Measurements from ENCODE around the gene DEDD2. TPM values are rescaled to one million over a fixed set of nuclear protein-coding genes. Genes with fewer than 3 reads are reported as not detected.

The DEDD2 gene
- total RNA-seq, 4 donors from 2014 or later: 33.9 to 56.2 (median 40.3) TPM

GRCh38 chr19:42242069-42242511, 24.6 kb upstream of the DEDD2 start:
- WGBS, 2 donors: 0% methylated on average over 13 to 17 of the region's 49 CpGs
- Histone ChIP-seq H3K4me1 (peaks cover 0 to 64% (median 45%) of the 10 kb centered on the region in 4 donors), H3K4me3 (peak overlapping the region; percentile 44 to 87 (median 72)), H3K27me3 (no peaks in the 10 kb centered on the region), H3K27ac (peak overlapping the region; percentile 44 to 100 (median 86)), H3K9me3 (no peaks in the 10 kb centered on the region), H3K36me3 (peaks cover 0 to 19% (median 0%) of the 10 kb centered on the region in 3 donors)
- no peak for DNase-seq (ENCODE audit: low spot score in 2 of 2)
- no peak for TF ChIP-seq CTCF (IDR thresholded peaks at IDR 0.05)
- peak in 1 of 2 donors; percentile 67 for TF ChIP-seq POLR2A (IDR thresholded peaks at IDR 0.05)
- TF ChIP-seq EP300 (IDR thresholded peaks at IDR 0.05): no peak

GRCh38 chr19:42241279-42241678, 23.8 kb upstream of the DEDD2 start:
- 93 to 99% methylated on average over 3 of the region's 3 CpGs for WGBS, 2 donors
- H3K36me3 ChIP-seq: peaks cover 0 to 27% (median 2%) of the 10 kb centered on the region in 3 donors
- peak overlapping the region in 2 of 4 donors; percentile 93 to 100 for H3K27ac ChIP-seq
- H3K27me3 ChIP-seq: no peaks in the 10 kb centered on the region
- DNase-seq (ENCODE audit: low spot score in 2 of 2): no peak
- H3K4me1 ChIP-seq: peaks cover 0 to 56% (median 37%) of the 10 kb centered on the region in 4 donors
- H3K9me3 ChIP-seq: no peaks in the 10 kb centered on the region
- H3K4me3 ChIP-seq: peak overlapping the region; percentile 44 to 87 (median 72)
- TF ChIP-seq POLR2A (IDR thresholded peaks at IDR 0.05) (no peak), EP300 (IDR thresholded peaks at IDR 0.05) (no peak), CTCF (IDR thresholded peaks at IDR 0.05) (no peak)

GRCh38 chr19:42239544-42240220, 22.2 kb upstream of the DEDD2 start:
- H3K27ac ChIP-seq: no peak overlapping the region
- H3K4me3 ChIP-seq: no peak overlapping the region
- 87 to 90% methylated on average over 10 of the region's 10 CpGs for WGBS, 2 donors
- TF ChIP-seq POLR2A (IDR thresholded peaks at IDR 0.05) (no peak), CTCF (IDR thresholded peaks at IDR 0.05) (no peak), EP300 (IDR thresholded peaks at IDR 0.05) (no peak)
- no peaks in the 10 kb centered on the region for H3K9me3 ChIP-seq
- no peaks in the 10 kb centered on the region for H3K27me3 ChIP-seq
- peaks cover 0 to 46% (median 26%) of the 10 kb centered on the region in 4 donors for H3K4me1 ChIP-seq
- DNase-seq (ENCODE audit: low spot score in 2 of 2): no peak
- peaks cover 3 to 43% (median 13%) of the 10 kb centered on the region in 3 donors for H3K36me3 ChIP-seq

- TF ChIP-seq POLR2A (IDR thresholded peaks at IDR 0.05): no peak
- TF ChIP-seq CTCF (IDR thresholded peaks at IDR 0.05): no peak
- no peak for TF ChIP-seq EP300 (IDR thresholded peaks at IDR 0.05)
- 80 to 90% methylated on average over 5 of the region's 5 CpGs for WGBS, 2 donors
- Histone ChIP-seq H3K9me3 (no peaks in the 10 kb centered on the region), H3K36me3 (peaks cover 3 to 86% (median 40%) of the 10 kb centered on the region in 3 donors), H3K4me3 (no peak overlapping the region), H3K27me3 (no peaks in the 10 kb centered on the region), H3K4me1 (peaks cover 0 to 39% (median 7%) of the 10 kb centered on the region in 4 donors), H3K27ac (no peak overlapping the region)
- no peak for DNase-seq (ENCODE audit: low spot score in 2 of 2)
Observed at GRCh38 chr19:42235181-42235580, 17.7 kb upstream of the DEDD2 start.

GRCh38 chr19:42234364-42234763, 16.9 kb upstream of the DEDD2 start:
- no peak for DNase-seq (ENCODE audit: low spot score in 2 of 2)
- H3K27me3 ChIP-seq: no peaks in the 10 kb centered on the region
- no peak for TF ChIP-seq CTCF (IDR thresholded peaks at IDR 0.05)
- no peak for TF ChIP-seq POLR2A (IDR thresholded peaks at IDR 0.05)
- no peak for TF ChIP-seq EP300 (IDR thresholded peaks at IDR 0.05)
- H3K36me3 ChIP-seq: peaks cover 3 to 86% (median 40%) of the 10 kb centered on the region in 3 donors
- no peaks in the 10 kb centered on the region for H3K9me3 ChIP-seq
- 96 to 97% methylated on average over 8 to 11 of the region's 11 CpGs for WGBS, 2 donors
- no peak overlapping the region for H3K27ac ChIP-seq
- H3K4me3 ChIP-seq: no peak overlapping the region
- H3K4me1 ChIP-seq: peaks cover 0 to 39% (median 7%) of the 10 kb centered on the region in 4 donors
